K562 (cell line): ENCODE measurements around the gene TRIP6. TPM values are rescaled to one million over a fixed set of nuclear protein-coding genes. Genes with fewer than 3 reads are reported as not detected.

ENCODE experiments used
- ARID2 ChIP-seq: fragments of 450-650 bp; IDR thresholded peaks from 2 replicates; pipeline ENCODE4 v1.6.1; 2017; ENCODE audit warnings: antibody characterized with exemption, mild to moderate bottlenecking
- BACH1 ChIP-seq: fragments of 200-800 bp; sonication (Bioruptor generic); IDR thresholded peaks from 2 replicates; pipeline ENCODE4 v1.6.1; 2016; ENCODE audit warnings: missing genetic modification characterization, missing compliant biosample characterization
- DIDO1 ChIP-seq: fragments of 450-650 bp; IDR thresholded peaks from 2 replicates; pipeline ENCODE4 v1.6.1; 2016; ENCODE audit warnings: low read depth, missing biosample characterization, missing genetic modification characterization
- DPF2 ChIP-seq: fragments of 450-650 bp; IDR thresholded peaks from 2 replicates; pipeline ENCODE4 v1.6.1; 2016
- FOXP4 ChIP-seq: sonication (generic); formaldehyde crosslinking; IDR thresholded peaks from 2 replicates; pipeline ENCODE4 v1.8.0; 2022; ENCODE audit warnings: mild to moderate bottlenecking, missing genetic modification reagents, borderline replicate concordance
- JUND ChIP-seq, 2 experiments: IDR thresholded peaks; 2 replicates in 1 of 2; 3 replicates in 1 of 2; pipeline ENCODE4 v1.6.1; 2011; ENCODE audit warnings: borderline replicate concordance in 2 of 2, low read depth in 2 of 2, low read length in 2 of 2, improper control_type of control experiment in 1 of 2, missing biosample characterization in 1 of 2, missing genetic modification characterization in 1 of 2, missing genetic modification reagents in 1 of 2
- NRF1 ChIP-seq, 2 experiments: fragments of 450-650 bp; IDR thresholded peaks in 1 of 2; conservative IDR thresholded peaks in 1 of 2; 2 replicates each; pipeline ENCODE4 v1.6.1; 2014; ENCODE audit warnings: mild to moderate bottlenecking in 2 of 2
- NUFIP1 ChIP-seq: fragments of 450-650 bp; IDR thresholded peaks from 2 replicates; pipeline ENCODE4 v1.6.1; 2018; ENCODE audit not compliant: partially characterized antibody
- POLR2A ChIP-seq: fragments of 450-650 bp; conservative IDR thresholded peaks from 2 replicates; pipeline ENCODE4 v1.6.1; 2016
- RBM39 ChIP-seq: fragments of 200-400 bp; formaldehyde crosslinking; optimal IDR thresholded peaks from 2 replicates; pipeline ENCODE3; 2018; ENCODE audit warnings: low read depth, low read length
- SMARCB1 ChIP-seq: IDR thresholded peaks from 2 replicates; pipeline ENCODE4 v1.6.1; 2011; ENCODE audit warnings: improper control_type of control experiment, low read depth; ENCODE audit not compliant: insufficient read length
- SOX6 ChIP-seq: fragments of 450-650 bp; IDR thresholded peaks from 2 replicates; pipeline ENCODE4 v1.6.1; 2014; ENCODE audit warnings: mild to moderate bottlenecking
- SRF ChIP-seq, 2 experiments: fragments of 250-450, 450-650 bp in 1 of 2; sonication (Bioruptor Pico) in 1 of 2; sonication (generic) in 1 of 2; formaldehyde crosslinking; IDR thresholded peaks; 2 replicates each; pipeline versions ENCODE4 v1.5.0 to v1.5.1; 2020 to 2022; ENCODE audit warnings: mild to moderate bottlenecking in 1 of 2, missing genetic modification reagents in 1 of 2
- TAF1 ChIP-seq: IDR thresholded peaks from 2 replicates; pipeline ENCODE4 v1.6.1; 2011; ENCODE audit warnings: mild to moderate bottlenecking, low read length, moderate library complexity; ENCODE audit not compliant: insufficient read depth, control insufficient read depth, severe bottlenecking; ENCODE audit errors: extremely low read depth
- TBP ChIP-seq: optimal IDR thresholded peaks from 2 replicates; pipeline ENCODE3; 2011; ENCODE audit warnings: low read depth, low read length, improper control_type of control experiment
- TRIM24 ChIP-seq, 2 experiments: fragments of 450-650 bp; IDR thresholded peaks; 2 replicates each; pipeline ENCODE4 v1.6.1; 2016
- ZFP1 ChIP-seq: fragments of 450-650 bp; formaldehyde crosslinking; IDR thresholded peaks from 2 replicates; pipeline ENCODE4 v1.4.0; 2020; ENCODE audit warnings: mild to moderate bottlenecking, mixed read lengths
- polyA plus RNA-seq, 8 experiments: library from polyadenylated mRNA; depleted of rRNA in 4 of 8; stranded (reverse) in 5 of 8; unstranded in 3 of 8; fragments of >200 nt; fragmentation: Nextera tagmentation in 2 of 8; fragmentation: Illumina TruSeq in 1 of 8; extraction: Ambion mirVana in 2 of 8; extraction: Trizol in 1 of 8; gene quantifications; 2 replicates each; pipeline versions ENCODE4 v1.2.1 to v1.2.3, GENCODE V29; 2011 to 2014; ENCODE audit warnings: inconsistent platforms in 1 of 8, missing spikeins in 1 of 8
- total RNA-seq, 7 experiments: library from RNA; depleted of rRNA in 6 of 7; stranded (reverse); fragments of >200 nt in 6 of 7; fragmentation: Illumina TruSeq in 2 of 7; extraction: Trizol in 2 of 7; gene quantifications; 2 replicates each; pipeline versions ENCODE4 v1.2.1 to v1.2.3, GENCODE V29; 2011 to 2021; ENCODE audit warnings: low replicate concordance in 1 of 7
- TF ChIP-seq, protein P1 (sequence below): IDR thresholded peaks from 2 replicates; pipeline ENCODE4 v1.6.1; 2011; ENCODE audit warnings: borderline replicate concordance, low read depth, mild to moderate bottlenecking, moderate library complexity, low read length; ENCODE audit not compliant: insufficient read depth, poor library complexity, severe bottlenecking
- TF ChIP-seq, protein P2 (sequence below): fragments of 450-650 bp; IDR thresholded peaks from 2 replicates; pipeline ENCODE4 v1.6.1; 2017; ENCODE audit warnings: antibody characterized with exemption, mild to moderate bottlenecking

Gene TRIP6
- total and polyA plus RNA-seq, 9 of the 15 experiments (the other 6 are each of a cell fraction or from before 2014, with no cell fraction given), result 5.9 to 141 (median 54.0) TPM

GRCh38 chr7:100897772-100898454, 30.7 kb downstream of the TRIP6 start (continued):
- TF ChIP-seq TBP, result no peak
- TF ChIP-seq POLR2A, result no peak
- TF ChIP-seq DPF2, result peak; percentile 83
- TF ChIP-seq ARID2, result no peak
- no peak for TF ChIP-seq TAF1
- no peak for TF ChIP-seq BACH1 (tag)
- TF ChIP-seq SOX6, result peak; percentile 37; the same call in 1 of the 2 replicates
- TF ChIP-seq NUFIP1, result no peak
- TF ChIP-seq, protein P1, sequence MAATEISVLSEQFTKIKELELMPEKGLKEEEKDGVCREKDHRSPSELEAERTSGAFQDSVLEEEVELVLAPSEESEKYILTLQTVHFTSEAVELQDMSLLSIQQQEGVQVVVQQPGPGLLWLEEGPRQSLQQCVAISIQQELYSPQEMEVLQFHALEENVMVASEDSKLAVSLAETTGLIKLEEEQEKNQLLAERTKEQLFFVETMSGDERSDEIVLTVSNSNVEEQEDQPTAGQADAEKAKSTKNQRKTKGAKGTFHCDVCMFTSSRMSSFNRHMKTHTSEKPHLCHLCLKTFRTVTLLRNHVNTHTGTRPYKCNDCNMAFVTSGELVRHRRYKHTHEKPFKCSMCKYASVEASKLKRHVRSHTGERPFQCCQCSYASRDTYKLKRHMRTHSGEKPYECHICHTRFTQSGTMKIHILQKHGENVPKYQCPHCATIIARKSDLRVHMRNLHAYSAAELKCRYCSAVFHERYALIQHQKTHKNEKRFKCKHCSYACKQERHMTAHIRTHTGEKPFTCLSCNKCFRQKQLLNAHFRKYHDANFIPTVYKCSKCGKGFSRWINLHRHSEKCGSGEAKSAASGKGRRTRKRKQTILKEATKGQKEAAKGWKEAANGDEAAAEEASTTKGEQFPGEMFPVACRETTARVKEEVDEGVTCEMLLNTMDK, result no peak
- no peak for TF ChIP-seq FOXP4 (CRISPR knock-in tag)
- peak; percentile 11 for TF ChIP-seq SMARCB1
- TF ChIP-seq SRF (CRISPR knock-in tag; IDR thresholded peaks at IDR 0.05), result no peak
- TF ChIP-seq ZFP1, result no peak
- TF ChIP-seq NRF1 (conservative IDR thresholded peaks at IDR 0.05 in 1 of 2, IDR thresholded peaks at IDR 0.05 in 1 of 2), result no peak
- no peak for TF ChIP-seq JUND (IDR thresholded peaks at IDR 0.05; ENCODE audit: borderline replicate concordance, low read depth, low read length)
- no peak for TF ChIP-seq JUND (tag; IDR thresholded peaks at IDR 0.05; ENCODE audit: borderline replicate concordance, low read depth, low read length)
- peak; percentile 37 to 75; a peak in 3 of 4 replicates for TF ChIP-seq TRIM24 (IDR thresholded peaks at IDR 0.05)
- TF ChIP-seq, protein P2, sequence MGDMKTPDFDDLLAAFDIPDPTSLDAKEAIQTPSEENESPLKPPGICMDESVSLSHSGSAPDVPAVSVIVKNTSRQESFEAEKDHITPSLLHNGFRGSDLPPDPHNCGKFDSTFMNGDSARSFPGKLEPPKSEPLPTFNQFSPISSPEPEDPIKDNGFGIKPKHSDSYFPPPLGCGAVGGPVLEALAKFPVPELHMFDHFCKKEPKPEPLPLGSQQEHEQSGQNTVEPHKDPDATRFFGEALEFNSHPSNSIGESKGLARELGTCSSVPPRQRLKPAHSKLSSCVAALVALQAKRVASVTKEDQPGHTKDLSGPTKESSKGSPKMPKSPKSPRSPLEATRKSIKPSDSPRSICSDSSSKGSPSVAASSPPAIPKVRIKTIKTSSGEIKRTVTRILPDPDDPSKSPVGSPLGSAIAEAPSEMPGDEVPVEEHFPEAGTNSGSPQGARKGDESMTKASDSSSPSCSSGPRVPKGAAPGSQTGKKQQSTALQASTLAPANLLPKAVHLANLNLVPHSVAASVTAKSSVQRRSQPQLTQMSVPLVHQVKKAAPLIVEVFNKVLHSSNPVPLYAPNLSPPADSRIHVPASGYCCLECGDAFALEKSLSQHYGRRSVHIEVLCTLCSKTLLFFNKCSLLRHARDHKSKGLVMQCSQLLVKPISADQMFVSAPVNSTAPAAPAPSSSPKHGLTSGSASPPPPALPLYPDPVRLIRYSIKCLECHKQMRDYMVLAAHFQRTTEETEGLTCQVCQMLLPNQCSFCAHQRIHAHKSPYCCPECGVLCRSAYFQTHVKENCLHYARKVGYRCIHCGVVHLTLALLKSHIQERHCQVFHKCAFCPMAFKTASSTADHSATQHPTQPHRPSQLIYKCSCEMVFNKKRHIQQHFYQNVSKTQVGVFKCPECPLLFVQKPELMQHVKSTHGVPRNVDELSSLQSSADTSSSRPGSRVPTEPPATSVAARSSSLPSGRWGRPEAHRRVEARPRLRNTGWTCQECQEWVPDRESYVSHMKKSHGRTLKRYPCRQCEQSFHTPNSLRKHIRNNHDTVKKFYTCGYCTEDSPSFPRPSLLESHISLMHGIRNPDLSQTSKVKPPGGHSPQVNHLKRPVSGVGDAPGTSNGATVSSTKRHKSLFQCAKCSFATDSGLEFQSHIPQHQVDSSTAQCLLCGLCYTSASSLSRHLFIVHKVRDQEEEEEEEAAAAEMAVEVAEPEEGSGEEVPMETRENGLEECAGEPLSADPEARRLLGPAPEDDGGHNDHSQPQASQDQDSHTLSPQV, result no peak
- no peak for TF ChIP-seq DIDO1
- TF ChIP-seq RBM39, result no peak
